Ecto neural progenitor cell (in vitro differentiated cells): ENCODE results near the gene DGLUCY.
"Not testable (repeated sequence)": the region's sequence is repeated elsewhere in the genome, so short reads cannot be mapped to it uniquely, and the experiment has no call there.

Experiments
- DNase-seq: peaks from one replicate; pipeline ENCODE4 v3.0.0-alpha.2; 2018; ENCODE audit warnings: low spot score

DGLUCY gene

GRCh38 chr14:91173221-91173670, 59.4 kb downstream of the DGLUCY start:
- DNase-seq = peak; percentile 86

- peak; percentile 58 for DNase-seq
Observed at GRCh38 chr14:91173904-91174303, 60.0 kb downstream of the DGLUCY start.

GRCh38 chr14:91175291-91176201, 61.7 kb downstream of the DGLUCY start:
- no peak for DNase-seq

GRCh38 chr14:91177073-91178034, 63.5 kb downstream of the DGLUCY start:
- DNase-seq = no peak

GRCh38 chr14:91180611-91181010, 66.7 kb downstream of the DGLUCY start:
- no peak for DNase-seq

GRCh38 chr14:91182753-91183152, 68.9 kb downstream of the DGLUCY start:
- DNase-seq = not testable (repeated sequence)

GRCh38 chr14:91184559-91184958, 70.7 kb downstream of the DGLUCY start:
- no peak for DNase-seq

GRCh38 chr14:91185721-91186120, 71.8 kb downstream of the DGLUCY start:
- DNase-seq = no peak

- no peak for DNase-seq
Observed at GRCh38 chr14:91186515-91187066, 72.7 kb downstream of the DGLUCY start.

GRCh38 chr14:91187271-91187670, 73.4 kb downstream of the DGLUCY start:
- DNase-seq = no peak

- no peak for DNase-seq
Observed at GRCh38 chr14:91190853-91191252, 77.0 kb downstream of the DGLUCY start.

- no peak for DNase-seq
Observed at GRCh38 chr14:91193069-91193468, 79.2 kb downstream of the DGLUCY start.

- no peak for DNase-seq
Observed at GRCh38 chr14:91195881-91196280, 82.0 kb downstream of the DGLUCY start.

- no peak for DNase-seq
Observed at GRCh38 chr14:91197631-91198030, 83.8 kb downstream of the DGLUCY start.

GRCh38 chr14:91200802-91201201, 86.9 kb downstream of the DGLUCY start:
- not testable (repeated sequence) for DNase-seq

- DNase-seq = no peak
Observed at GRCh38 chr14:91202234-91202974, 88.5 kb downstream of the DGLUCY start.

- no peak for DNase-seq
Observed at GRCh38 chr14:91204657-91205056, 90.8 kb downstream of the DGLUCY start.

- no peak for DNase-seq
Observed at GRCh38 chr14:91205459-91205858, 91.6 kb downstream of the DGLUCY start.

GRCh38 chr14:91207008-91207407, 93.1 kb downstream of the DGLUCY start:
- no peak for DNase-seq

GRCh38 chr14:91211017-91211416, 97.1 kb downstream of the DGLUCY start:
- DNase-seq = no peak

- no peak for DNase-seq
Observed at GRCh38 chr14:91214306-91214705, 100.4 kb downstream of the DGLUCY start.

GRCh38 chr14:91215381-91215780, 101.5 kb downstream of the DGLUCY start:
- DNase-seq = no peak
